NCI-H1694 (cell line): ENCODE data around the gene PKP1.

ENCODE experiments used
- DNase-seq: peaks from one replicate; lab custom pipeline; 2025; lab: John Stamatoyannopoulos, UW

PKP1 gene

DNA sequence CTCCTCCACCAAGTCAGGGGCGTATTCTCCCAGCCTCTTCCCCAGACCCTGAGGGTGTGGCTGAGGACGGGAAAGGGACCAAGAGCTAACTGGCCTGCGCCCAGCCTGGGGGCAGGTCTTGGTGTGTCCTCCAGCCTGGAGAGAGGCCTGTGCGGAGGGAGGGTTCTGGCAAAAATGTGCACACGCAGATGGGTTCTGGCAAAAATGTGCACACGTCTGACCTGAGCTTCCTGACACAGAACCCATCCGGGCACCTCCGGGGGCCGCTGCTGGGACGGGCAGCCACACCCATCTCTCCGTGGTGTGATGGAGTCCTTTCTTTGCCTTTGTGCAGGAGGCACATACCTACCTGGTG is 23.1 kb upstream of the PKP1 start:
- DNase-seq: no peak

DNA sequence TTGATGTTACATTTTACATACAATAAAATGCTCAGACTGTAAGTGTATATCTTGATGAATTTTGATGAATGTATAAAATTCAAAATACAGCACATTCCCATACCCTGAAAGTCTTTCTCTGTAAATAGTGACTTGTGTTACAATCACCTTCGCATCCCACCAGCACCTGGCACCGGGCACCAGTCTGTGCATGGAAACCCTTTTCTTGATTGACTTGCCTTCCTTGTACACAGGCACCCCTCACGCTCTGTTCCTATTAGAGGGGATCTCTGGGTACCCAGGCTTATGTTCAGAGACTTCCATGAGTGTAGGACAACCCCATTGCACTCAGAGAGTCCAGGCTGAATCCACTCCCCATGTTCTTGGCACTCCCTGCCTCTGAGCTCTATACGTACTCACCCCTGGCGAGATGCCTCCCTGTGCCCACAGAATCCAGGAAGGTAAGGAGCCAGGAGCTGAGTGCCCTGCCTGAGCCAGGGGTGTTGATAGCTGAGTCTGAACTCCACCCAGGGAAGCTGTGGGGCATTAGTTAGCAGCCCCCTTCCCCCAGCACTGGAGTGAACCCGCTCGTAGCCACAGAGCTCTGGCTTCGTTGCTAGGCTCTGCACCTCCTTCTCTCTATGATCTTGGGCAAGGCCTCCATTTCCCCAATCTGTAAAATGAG is 22.5 kb upstream of the PKP1 start:
- no peak for DNase-seq

DNA sequence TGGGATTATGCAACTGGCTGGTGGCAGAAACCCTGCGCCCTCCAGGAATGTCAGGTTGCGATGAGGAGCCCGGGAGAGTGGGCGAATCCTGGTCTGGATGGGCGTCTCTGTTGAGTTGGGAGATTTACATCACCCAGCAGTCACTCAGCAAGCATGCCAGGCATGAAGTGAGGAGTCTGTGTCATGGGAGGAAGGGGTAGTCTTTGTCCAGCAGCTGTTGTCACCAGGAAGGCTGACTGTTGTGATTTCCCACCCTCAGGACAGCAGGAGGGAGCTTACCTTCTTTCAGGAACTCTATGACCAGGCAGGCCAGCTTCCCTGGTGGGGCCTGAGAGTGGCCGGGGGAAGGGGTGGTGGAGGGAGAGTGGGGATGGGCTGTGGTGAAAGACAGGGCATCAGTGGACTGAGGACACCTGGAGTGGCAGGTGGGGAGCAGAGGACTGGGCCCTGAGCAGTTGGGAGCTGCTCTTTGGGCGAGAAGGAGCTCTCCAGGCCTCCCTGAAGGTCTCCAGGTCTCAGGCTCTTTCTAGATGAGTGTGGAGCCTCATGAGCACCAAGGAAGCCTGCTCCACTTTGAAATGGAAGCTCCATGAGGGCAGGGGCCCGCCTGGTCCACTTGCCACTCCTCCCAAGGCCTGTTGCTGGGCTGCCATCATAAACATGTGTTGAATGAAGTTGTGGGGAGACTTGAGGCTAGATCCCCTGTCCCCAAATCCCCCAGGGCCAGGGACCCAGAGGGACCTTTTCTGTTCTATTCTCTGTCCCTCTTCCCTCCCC is 21.3 kb upstream of the PKP1 start:
- no peak for DNase-seq

DNA sequence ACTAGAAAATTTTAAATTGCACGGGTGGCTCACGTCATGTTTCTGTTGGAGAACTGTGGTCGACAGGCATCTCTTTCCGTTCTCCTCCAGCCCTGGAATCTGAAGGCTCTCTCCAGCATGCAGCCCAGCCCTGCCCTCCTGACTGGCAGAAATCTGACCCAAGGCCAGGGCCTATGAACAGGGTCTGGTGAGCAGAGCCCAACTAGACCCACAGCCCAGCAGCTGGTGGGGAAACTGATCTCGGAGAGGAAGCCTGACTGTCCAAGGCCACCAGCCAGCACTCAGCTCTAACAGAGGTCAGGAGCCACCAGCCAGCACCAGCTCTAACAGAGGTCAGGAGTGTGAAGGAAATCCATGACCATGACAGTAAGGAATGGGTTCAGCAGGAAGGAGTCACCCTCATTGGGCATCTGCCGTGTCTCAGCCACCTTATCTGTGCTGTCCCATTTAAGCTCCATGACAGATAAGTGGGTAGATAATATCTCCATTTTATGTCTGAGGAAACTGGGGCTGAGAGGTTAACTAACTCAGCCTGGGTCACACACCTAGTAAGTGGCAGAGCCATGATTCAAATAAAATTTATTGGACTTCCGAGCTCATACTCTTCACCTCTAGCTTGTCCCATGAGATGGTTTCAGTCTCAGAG is 20.2 kb upstream of the PKP1 start:
- DNase-seq: no peak

DNA sequence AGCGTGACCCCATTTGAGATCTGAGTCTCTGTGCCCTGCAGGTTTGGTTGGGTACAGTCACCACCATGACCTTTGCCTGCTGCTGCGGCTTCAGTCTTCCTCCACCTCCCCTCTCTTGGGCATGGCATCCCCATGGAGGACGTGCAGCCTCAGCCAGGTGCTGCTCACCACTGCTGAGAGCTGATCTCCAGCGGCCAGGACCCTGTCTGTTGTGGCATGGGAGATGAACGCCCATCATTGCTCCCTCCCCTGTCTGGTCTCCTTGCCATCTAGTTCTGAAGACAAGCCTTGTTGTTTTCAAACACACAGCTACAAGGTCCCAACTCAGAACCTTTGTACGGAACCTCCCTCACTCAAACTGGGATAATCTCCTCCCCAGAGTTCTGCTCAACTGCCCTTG is 19.2 kb upstream of the PKP1 start:
- no peak for DNase-seq

DNA sequence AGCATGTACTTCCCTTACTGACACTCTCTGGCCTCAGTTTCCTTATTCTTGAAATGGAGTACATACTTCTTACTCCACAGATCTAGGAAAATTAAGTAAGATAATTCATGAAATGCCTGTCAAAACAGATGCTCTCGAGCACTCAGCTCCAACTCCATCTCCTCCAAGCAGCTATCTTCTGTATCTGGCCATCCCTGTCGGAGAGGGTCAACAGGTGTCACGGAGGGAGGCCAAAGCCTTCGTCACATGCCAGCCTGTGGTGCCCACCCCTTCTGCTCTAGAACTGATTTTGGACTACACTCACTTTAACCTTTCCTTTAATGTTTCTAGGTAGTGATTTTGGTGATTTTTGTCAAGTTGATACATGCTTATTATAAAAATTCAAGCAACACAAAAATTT is 18.8 kb upstream of the PKP1 start:
- DNase-seq: no peak

DNA sequence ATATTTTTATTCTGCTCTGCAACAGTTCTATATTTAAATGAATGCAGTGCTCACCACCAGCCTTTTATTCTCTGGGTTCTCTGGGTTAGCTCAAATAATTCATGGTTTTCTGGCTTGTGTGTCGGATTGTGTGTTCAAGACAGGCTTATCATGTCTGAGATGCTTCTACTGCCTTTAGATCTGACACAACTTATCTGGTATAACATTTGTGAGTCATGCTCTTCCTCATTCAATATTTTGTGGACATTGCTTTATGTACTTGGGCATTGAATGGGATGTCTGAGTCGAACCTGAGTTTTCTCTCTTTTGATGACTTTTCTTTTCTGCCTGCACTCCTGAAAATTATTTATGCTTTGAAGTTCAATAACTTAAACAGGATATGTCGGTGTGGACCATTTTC is 17.6 kb upstream of the PKP1 start:
- no peak for DNase-seq

DNA sequence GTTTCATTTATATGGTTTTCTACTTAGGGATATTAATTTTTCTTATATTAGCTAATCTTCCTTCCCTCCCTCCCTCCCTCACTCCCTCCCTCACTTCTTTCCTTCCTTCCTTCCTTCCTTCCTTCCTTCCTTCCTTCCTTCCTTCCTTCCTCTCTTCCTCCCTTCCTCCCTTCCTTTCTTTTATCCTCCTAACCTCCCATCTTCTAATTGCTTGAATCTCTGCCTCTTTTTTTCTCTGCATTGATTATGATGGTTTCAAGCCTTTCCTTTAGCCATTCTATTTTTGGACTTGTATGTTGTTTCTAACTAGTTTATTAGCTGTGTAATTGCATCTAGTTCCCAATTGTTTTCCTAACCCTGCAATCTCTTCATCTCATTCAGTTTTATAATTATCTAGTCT is 17.0 kb upstream of the PKP1 start:
- no peak for DNase-seq

DNA sequence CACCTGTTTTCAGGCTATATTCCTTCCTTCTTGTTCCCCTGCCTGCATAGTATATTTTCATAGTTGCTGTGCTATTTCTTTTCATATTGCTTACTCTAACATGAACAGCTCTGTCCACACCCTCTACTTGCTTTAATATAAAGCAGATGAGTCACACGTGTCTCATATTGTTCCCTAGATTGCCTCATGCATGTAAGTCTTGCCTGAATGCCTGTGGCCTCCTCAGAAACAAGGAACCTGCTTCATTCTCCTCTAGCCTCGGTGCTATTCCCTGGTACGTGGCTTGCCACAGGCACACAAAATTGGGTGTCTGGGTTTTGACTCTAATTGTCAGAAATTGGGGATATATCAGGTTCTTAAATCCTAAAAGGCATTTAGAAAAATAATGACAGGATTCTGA is 16.5 kb upstream of the PKP1 start:
- DNase-seq: no peak

DNA sequence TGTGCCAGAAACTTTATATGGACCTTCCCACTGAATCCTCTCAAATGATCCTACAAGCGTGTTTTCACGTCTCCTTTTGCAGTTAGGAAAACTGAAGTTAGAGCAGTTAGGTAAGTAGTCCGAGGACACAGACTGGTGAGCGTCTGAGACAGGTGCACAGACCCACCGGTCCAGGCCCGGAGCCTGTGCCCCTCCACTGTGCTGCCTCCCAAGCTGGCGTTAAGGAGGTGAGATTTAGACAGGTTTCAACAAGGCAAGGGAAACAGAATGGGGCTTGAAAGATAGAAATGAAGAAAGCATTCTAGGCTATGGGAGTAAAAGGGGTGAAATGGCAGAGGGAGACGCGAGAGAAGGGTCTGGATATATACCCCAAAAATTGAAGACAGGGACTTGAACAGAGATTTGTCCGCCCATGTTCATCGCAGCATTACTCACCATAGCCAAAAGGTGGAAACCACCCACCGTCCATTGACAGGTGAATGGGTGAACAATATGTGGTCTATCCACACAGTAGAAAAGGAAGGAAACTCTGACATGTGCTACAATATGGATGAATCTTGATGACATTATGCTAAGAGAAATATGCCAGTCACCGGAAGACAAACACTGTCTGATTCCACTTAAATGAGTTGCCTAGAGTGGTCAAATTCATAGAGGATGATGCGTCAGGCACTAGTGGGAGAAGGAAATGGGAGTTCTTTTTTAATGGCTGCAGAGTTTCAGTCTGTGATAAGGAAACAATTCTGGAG is 15.7 kb upstream of the PKP1 start:
- DNase-seq: no peak

DNA sequence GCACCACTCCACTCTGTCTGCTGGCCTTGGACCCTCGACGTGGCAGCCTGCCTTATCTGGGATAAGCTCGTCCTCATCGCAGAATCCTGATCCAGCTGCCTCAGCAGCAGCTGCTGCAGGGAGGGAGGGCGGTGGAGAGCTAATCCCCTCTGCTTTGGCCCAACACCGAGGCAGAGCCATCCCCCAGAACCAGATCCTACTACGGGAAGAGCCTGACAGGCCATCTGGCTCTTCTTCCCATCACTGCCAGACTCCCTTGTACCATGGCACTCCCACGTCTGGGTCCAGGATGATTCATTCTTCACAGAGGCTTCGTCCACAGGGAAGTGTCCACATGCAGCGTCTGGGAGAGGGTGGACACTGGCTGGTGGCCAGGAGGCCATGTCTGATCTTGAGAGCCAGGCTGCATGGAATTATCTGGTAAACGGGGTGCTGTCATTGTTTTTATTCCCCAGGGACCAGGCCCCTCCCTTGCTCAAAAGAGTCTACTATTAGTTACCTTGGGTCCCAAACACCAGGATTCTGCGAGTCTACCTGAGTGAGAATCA is 14.6 kb upstream of the PKP1 start:
- DNase-seq: peak; percentile 88

DNA sequence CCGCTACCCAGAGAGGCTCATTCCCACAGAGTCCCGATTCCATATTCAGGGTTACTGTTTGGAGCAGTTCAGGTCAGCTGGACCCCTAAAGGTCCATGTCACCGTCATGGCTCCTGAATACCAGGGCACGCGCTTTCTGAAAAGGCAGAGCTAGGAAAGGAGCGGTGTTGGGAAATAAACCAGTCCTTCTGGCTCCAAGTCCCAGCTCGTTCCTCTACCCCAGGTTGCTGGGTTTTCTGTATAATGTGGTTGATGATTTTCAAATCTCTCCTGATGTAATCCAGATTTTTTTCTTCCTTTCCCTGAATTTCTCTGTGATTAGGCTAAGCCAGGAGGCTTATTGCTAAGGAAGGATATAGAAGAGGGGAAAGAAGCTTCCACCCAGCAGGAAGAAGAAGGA is 14.0 kb upstream of the PKP1 start:
- DNase-seq: no peak

DNA sequence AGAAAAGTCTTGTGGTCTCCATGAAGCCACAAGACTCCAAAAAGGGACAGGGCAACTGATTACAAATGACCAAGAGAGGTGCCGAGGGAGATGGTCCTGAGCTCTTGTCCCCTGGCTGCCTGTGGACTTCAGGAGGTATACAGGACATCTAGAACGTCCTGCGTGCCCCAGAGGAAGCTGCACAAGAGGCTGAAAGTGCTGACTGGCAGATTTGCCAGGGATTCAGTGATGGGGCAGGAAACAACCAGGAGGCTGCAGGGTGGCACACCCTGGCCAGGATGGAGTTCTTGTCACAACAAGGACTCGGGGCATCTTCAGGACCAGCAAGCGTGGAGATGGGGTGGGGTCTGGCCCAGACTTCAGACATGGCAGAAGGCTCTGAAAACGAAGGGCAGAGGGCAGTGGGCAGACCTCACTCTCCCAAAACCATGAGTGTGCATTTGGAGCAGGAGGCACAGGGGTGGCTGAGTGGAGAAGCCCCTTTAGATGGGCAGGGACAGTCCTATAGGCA is 13.4 kb upstream of the PKP1 start:
- DNase-seq: no peak

DNA sequence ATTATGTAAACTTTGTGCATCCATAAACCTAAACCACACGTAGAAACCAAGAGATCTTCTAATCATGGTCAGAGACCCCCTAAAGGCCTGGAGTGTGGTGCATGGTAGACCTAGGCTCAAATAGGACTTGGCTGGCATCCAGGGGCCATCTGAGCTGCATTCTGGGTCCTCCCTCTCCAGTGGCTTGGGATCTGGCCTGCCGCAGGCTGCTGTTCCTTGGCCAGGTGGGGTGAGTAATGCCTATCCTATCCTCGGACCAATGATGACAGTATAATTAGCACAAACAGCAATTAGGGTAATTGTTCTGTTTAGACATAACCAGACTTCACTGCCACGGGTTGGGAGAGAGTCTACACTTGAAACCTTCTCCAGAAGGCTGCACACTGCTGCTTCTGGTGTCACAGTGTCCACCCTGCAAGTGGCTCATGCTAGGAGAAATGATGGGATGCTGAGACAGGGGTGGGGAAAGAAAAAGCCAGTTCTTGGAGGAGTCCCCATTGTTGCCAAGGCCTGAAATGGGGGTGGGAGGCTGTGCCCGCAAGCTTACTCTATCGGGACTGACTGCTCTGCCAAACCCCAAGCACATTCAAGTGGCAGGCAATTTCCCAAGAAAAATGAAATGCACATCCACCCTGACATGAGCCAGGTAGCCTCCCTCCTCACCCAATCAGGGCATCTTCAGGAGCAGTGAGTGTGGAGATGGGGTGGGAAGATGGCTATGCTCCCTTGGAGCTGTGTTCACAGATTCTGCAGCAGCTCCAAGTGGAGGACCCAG is 12.5 kb upstream of the PKP1 start:
- DNase-seq: no peak

DNA sequence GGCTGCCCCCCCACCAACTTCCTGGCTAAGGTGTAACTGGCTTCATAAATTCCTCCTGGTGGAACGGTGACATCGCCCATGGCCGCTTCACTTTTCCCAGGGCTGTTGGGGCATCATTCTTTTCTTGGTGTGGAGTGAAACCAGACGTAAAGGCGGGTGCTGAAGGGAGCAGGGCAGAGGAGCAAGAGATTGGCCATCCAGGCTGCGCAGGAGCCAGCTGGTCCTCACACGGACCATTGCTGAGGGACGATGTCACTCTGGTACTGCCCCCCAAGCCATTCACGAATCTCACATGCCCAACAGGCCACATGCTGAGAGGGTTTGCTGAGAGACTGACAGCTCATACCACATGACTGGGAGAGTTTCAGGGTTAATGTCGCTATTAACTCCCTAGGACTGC is 10.5 kb upstream of the PKP1 start:
- DNase-seq: no peak

DNA sequence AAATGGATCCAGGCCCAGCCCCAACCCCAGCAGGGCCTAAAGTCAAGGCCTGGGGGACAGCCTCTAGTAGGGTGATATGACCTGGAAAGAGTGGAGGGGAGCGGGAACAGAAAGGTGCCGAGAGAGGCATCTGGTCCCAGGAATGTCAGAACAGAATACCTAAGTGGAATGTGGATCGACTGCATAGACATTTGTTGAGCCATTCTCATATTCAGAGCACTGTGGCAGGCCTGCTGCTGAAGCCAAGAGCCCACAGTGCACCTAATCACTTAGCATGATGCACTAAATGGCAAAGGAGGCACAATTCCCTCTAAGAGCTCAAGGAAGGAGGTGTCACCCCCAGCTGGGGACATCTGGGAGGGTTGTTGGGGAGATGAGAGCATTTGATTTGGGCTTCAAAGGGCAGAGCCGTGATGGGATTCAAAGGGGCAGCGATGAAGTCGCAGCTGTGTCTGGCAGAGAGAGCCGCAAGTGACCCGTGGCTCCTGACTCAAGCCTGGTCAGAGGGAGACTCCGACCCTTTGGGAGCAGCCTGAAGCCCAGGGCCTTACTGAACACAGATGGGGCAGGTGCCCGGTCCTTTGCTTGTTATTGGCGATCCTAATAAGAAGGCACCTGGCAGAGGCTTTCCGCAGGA is 8.6 kb upstream of the PKP1 start:
- no peak for DNase-seq

DNA sequence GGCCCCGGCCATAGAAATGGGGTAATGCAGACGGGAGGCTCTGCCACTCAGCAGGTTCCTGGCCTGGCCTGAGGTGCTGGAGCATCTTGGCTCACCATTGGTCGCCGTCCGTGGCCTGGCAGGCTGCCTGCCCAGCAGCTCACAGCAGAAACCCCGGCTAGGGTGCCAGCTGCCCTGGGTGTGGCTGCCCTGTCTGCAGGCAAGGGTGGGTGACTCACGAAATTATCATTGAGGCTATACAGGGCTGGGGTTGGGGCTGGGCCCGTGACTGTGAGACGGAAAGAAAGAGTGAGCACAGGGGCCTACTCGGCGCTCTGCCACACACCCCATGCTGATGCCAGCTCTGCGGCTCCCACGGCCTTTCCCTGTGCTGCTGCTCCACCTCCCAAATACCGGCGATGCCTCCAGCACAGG is 8.0 kb upstream of the PKP1 start:
- DNase-seq: peak; percentile 40

DNA sequence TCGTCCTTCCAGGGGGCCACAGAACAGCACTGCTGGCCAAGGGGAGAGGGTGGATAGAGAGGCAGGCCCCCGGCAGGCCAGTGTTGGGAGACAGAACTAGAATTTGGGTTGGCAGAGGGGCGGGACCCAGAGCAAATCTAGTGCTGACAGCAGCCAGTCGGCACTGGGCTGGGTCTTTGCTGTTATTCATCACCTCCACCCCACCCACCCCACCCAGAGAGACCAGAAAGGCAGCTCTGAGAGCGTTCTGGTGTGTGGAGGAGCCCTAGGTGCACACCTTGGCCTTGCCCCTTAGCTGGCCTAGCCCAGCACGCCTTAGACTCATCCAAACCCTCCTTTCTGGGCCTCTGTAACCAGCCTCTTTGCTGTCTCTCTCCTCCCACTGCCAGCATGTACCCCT is 6.4 kb upstream of the PKP1 start:
- no peak for DNase-seq

DNA sequence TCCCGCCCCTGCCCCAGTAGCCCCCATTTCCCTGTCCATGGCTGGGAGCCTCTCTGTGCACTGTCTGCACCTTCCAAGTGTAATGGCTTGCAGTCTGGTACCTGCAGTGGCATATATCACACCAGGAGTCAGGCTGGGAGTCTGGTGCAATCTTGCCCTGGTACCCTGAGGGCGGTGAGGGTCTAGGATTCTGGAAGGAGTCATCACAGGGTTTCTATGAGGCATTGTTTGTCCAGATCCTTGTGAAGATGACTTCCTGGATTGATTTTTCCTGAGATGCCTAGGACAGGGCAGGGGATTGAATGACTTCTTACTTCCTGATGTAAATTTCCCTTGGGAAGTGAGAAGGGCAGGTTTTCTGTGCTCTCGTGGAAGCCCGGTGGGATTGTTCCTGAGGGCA is 5.9 kb upstream of the PKP1 start:
- no peak for DNase-seq

DNA sequence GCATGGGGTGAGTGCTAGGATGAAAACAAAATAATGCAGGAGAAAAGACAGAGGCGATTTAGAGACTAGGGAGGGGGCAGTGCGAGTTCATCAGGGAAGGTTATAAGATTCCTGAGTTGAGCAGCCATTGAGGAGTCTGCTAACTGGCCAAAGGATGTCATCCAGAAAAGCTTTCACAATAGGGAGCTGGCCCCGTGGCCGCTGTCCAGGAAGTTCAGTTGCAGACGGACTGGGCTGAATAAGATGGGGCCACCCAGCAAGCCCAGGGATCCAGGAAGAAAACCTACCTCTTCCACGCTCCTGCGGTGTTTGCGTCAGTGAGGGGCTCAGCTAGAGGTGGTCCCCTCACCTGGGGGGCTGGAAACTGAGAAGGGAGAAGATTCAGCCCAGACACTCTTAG is 4.0 kb upstream of the PKP1 start:
- DNase-seq: no peak

DNA sequence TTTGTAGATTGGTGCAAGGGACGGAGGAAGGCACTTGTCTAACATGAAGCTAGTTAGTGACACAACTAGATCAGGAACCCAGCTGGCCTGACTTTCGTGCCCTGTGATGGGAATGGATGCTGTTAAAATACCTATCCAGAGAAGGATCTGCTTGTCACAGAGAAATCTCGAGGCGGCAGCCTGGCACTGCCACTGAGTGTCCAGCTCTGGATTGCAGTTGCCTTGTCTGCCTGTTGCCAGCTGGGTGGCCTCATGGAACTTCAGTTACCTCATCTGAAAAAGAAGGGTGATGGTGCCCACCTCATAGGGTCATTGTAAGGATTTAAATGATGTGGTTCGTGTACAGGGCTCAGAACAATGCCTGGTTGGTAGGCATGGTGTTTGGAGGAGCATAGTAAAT is 2.4 kb upstream of the PKP1 start:
- no peak for DNase-seq
